ENCODE results near the gene PRKRA. TPM values are rescaled to one million over a fixed set of nuclear protein-coding genes. Genes with fewer than 3 reads are reported as not detected.
"Not testable (repeated sequence)": the region's sequence is repeated elsewhere in the genome, so short reads cannot be mapped to it uniquely, and the experiment has no call there.

The PRKRA gene
- total RNA-seq, 2 donors from 2014 or later = 41.4 to 47.1 TPM

DNA sequence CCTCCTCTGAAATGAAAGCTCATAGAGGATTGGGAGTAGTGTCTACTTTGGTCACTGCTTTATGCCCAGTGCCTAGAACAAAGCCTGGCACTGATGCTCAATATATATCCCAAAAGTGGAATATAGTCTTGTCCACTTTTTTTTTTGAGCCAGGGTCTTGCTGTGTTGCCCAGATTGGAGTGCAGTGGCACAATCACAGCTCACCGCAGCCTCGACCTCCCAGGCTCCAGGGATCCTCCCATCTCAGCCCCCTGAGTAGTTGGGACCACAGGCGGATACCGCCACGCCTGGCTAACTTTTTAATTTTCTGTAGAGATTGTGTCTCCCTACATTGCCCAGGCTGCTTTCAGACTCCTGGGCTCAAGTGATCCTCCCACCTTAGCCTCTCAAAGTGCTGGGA is 23.6 kb upstream of the PRKRA start:
- no peak for DNase-seq (ENCODE audit: low spot score)
- no peak overlapping the region for H3K4me3 ChIP-seq
- no peak overlapping the region for H3K27ac ChIP-seq
- H3K36me3 ChIP-seq = no peaks in the 10 kb centered on the region
- H3K27me3 ChIP-seq = no peaks in the 10 kb centered on the region
- no peaks in the 10 kb centered on the region for H3K9me3 ChIP-seq
- peaks cover 0 to 16% of the 10 kb centered on the region in 2 donors for H3K4me1 ChIP-seq
- TF ChIP-seq, protein P1, sequence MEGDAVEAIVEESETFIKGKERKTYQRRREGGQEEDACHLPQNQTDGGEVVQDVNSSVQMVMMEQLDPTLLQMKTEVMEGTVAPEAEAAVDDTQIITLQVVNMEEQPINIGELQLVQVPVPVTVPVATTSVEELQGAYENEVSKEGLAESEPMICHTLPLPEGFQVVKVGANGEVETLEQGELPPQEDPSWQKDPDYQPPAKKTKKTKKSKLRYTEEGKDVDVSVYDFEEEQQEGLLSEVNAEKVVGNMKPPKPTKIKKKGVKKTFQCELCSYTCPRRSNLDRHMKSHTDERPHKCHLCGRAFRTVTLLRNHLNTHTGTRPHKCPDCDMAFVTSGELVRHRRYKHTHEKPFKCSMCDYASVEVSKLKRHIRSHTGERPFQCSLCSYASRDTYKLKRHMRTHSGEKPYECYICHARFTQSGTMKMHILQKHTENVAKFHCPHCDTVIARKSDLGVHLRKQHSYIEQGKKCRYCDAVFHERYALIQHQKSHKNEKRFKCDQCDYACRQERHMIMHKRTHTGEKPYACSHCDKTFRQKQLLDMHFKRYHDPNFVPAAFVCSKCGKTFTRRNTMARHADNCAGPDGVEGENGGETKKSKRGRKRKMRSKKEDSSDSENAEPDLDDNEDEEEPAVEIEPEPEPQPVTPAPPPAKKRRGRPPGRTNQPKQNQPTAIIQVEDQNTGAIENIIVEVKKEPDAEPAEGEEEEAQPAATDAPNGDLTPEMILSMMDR (IDR thresholded peaks at IDR 0.05) = no peak

DNA sequence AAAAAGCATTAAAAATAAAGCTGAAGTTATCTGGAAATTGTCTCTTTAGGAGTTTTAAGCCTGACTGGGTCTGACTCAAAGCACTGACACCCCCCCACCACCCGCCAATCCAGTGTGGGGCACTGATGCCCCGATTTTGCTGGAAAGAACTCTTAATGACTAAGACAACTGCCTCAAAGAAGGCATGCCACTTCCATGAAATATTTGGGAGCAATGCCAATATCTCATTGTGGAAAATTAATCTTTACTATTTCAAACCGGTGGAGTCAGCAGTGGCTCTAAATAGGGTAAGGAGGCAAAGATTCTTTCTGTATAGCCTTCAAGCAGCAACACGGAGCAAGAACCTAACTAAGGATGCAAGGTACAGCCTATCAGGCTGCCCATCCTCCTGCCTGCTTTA is 23.0 kb upstream of the PRKRA start:
- Histone ChIP-seq H3K4me3 (no peak overlapping the region), H3K9me3 (no peaks in the 10 kb centered on the region), H3K27me3 (no peaks in the 10 kb centered on the region), H3K27ac (no peak overlapping the region), H3K36me3 (no peaks in the 10 kb centered on the region), H3K4me1 (peaks cover 0 to 10% of the 10 kb centered on the region in 2 donors)
- TF ChIP-seq, protein P1 (IDR thresholded peaks at IDR 0.05) = no peak
- DNase-seq (ENCODE audit: low spot score) = no peak

DNA sequence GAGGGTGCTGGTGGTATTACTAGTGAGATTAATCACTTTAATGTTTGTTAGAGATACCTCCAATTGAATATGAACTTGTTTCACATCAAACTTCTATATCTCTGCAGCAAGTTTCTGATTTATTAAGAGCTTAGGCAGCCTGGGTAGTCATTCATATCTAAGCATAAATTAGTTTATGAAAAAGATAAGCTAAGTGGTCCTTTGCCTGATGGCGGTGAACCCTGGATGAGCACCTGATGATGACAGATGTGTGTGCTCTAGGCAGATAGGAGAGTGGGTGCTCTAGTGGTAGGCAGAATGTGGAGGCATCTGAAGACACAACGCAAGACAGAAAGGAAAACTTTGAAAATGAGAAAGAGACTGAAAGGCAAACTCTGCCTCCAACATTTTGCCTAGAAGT is 22.4 kb upstream of the PRKRA start:
- no peaks in the 10 kb centered on the region for H3K36me3 ChIP-seq
- H3K4me1 ChIP-seq = peaks cover 0 to 10% of the 10 kb centered on the region in 2 donors
- TF ChIP-seq, protein P1 (IDR thresholded peaks at IDR 0.05) = no peak
- no peaks in the 10 kb centered on the region for H3K9me3 ChIP-seq
- no peaks in the 10 kb centered on the region for H3K27me3 ChIP-seq
- H3K4me3 ChIP-seq = no peak overlapping the region
- no peak for DNase-seq (ENCODE audit: low spot score)
- H3K27ac ChIP-seq = no peak overlapping the region

DNA sequence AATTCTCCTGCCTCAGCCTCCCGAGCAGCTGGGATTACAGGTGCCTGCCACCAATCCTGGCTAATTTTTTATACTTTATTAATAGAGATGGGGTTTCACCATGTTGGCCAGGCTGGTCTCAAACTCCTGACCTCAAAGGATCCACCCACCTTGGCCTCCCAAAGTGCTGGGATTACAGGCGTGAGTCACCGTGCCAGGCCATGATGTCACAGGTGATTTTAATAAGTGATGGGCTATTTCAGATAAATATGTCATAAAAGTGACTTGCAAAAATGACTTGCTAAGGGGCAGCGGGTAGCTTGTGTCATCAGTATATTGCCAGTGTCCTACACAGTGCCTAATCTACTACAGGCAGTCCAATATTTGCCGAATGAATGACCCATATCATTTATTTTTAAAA is 20.3 kb upstream of the PRKRA start:
- H3K36me3 ChIP-seq; H3K9me3 ChIP-seq; H3K4me3 ChIP-seq; H3K4me1 ChIP-seq; H3K27me3 ChIP-seq; H3K27ac ChIP-seq; DNase-seq (ENCODE audit: low spot score): not testable (repeated sequence)

DNA sequence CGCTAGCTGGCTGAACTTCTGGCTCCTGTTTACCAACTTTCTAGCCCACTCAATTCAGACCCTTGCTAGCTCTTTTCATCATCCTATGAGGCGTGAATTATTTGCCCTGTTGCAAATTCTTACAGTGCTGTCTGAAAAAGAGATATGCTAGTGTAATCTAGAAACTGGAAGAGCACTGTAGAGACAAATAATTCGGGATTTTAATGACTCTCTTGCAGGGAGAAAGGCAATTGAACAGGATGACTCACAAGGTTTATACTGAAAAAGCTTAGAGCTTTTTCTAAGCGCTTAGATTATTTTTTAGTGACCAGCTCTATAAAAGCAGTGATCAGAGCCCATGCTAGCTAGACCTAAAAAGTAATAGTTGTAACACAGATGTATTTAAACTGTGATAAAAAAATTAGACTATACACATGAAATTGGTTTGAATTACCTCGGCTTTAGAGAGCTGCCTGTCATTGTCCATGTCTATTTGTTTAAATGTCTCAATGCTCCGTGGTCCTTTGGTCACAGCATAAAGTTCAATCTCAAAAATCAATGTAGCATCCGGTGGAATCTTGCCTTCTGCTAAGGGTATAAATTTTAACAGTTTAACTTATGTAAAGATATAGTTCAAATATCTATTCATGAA is 18.4 kb upstream of the PRKRA start:
- Histone ChIP-seq H3K27ac (no peak overlapping the region), H3K4me3 (no peak overlapping the region), H3K27me3 (no peaks in the 10 kb centered on the region), H3K36me3 (peaks cover 9% of the 10 kb centered on the region), H3K9me3 (no peaks in the 10 kb centered on the region), H3K4me1 (no peaks in the 10 kb centered on the region)
- TF ChIP-seq, protein P1 (IDR thresholded peaks at IDR 0.05) = no peak
- DNase-seq (ENCODE audit: low spot score) = no peak

DNA sequence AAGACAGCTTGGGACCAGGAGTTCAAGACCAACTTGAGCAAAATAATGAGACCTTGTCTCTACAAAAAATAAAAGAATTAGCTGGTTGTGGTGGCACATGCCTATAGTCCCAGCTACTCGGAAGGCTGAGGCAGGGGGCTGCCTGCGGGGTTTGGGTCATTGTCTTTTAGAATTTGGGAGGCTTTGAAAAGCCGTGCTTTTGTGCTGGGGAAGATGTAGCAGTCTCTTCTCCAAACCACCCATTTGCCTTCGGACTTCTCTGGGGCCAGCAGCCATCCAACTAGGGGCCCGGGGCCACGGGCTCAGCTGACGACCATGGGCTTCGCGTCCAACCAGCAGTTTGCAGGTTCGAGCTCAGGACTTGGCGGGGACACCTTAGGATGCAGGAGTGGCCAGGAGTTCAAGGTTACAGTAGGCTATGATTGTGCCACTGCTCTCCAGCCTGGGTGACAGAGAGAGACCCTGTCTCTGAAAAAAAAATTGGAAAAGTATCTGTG is 6.5 kb upstream of the PRKRA start:
- no peaks in the 10 kb centered on the region for H3K9me3 ChIP-seq
- no peak overlapping the region for H3K4me3 ChIP-seq
- TF ChIP-seq, protein P1 (IDR thresholded peaks at IDR 0.05) = no peak
- DNase-seq (ENCODE audit: low spot score) = no peak
- no peaks in the 10 kb centered on the region for H3K27me3 ChIP-seq
- H3K36me3 ChIP-seq = no peaks in the 10 kb centered on the region
- no peak overlapping the region for H3K27ac ChIP-seq
- H3K4me1 ChIP-seq = no peaks in the 10 kb centered on the region
